MM.1S (cell line): ENCODE results near the gene RAMP3.

Experiments used
- DNase-seq: peaks from one replicate; pipeline ENCODE4 v3.0.0-alpha.2; 2015
- H2AFZ ChIP-seq: fragments of 300-600 bp; sonication (generic); 2 replicates; pipeline ENCODE4 v1.6.0; 2016; ENCODE audit warnings: antibody characterized with exemption, low read length
- H3F3A ChIP-seq: fragments of 300-600 bp; sonication (generic); 2 replicates; pipeline ENCODE4 v1.6.1; 2016; ENCODE audit warnings: mild to moderate bottlenecking, antibody characterized with exemption, low read length, moderate library complexity, mixed read lengths; ENCODE audit not compliant: insufficient read depth
- H3K27ac ChIP-seq: fragments of 300-600 bp; sonication (generic); 2 replicates; pipeline ENCODE4 v1.5.1; 2016; ENCODE audit warnings: mild to moderate bottlenecking, low read length
- H3K27me3 ChIP-seq: fragments of 300-600 bp; sonication (generic); replicated peaks from 2 replicates; pipeline ENCODE4 v1.6.0; 2016; ENCODE audit warnings: low read length; ENCODE audit not compliant: insufficient read depth
- H3K36me3 ChIP-seq: fragments of 300-600 bp; sonication (generic); replicated peaks from 2 replicates; pipeline ENCODE4 v1.6.1; 2016; ENCODE audit warnings: mild to moderate bottlenecking, low read length, mixed read lengths; ENCODE audit not compliant: insufficient read depth
- H3K4me1 ChIP-seq: fragments of 300-600 bp; sonication (generic); 2 replicates; pipeline ENCODE4 v1.6.1; 2016; ENCODE audit warnings: low read length, mixed read lengths
- H3K4me2 ChIP-seq: fragments of 300-600 bp; sonication (generic); 2 replicates; pipeline ENCODE4 v1.6.0; 2016; ENCODE audit warnings: low read depth, low read length
- H3K4me3 ChIP-seq: fragments of 300-600 bp; sonication (generic); 2 replicates; pipeline ENCODE4 v1.5.1; 2016; ENCODE audit warnings: low read length, mixed read lengths
- H3K79me2 ChIP-seq: fragments of 300-600 bp; sonication (generic); 2 replicates; pipeline ENCODE4 v1.6.1; 2016; ENCODE audit warnings: mixed run types, low read length, mixed read lengths
- H3K9ac ChIP-seq: fragments of 300-600 bp; sonication (generic); 2 replicates; pipeline ENCODE4 v1.6.1; 2016; ENCODE audit warnings: low read length, mixed read lengths
- H3K9me2 ChIP-seq: fragments of 300-600 bp; sonication (generic); replicated peaks from 2 replicates; pipeline ENCODE4 v1.6.1; 2016; ENCODE audit warnings: mild to moderate bottlenecking, low read length, mixed read lengths; ENCODE audit not compliant: insufficient read depth
- H3K9me3 ChIP-seq: fragments of 300-600 bp; sonication (generic); replicated peaks from 2 replicates; pipeline ENCODE4 v1.6.1; 2016; ENCODE audit warnings: mild to moderate bottlenecking, low read length, mixed read lengths; ENCODE audit not compliant: insufficient read depth
- H4K20me1 ChIP-seq: fragments of 300-600 bp; sonication (generic); 2 replicates; pipeline ENCODE4 v1.6.1; 2016; ENCODE audit warnings: mild to moderate bottlenecking, low read length, moderate library complexity, mixed read lengths; ENCODE audit not compliant: insufficient read depth
- EZH2 ChIP-seq: fragments of 300-600 bp; sonication (generic); optimal IDR thresholded peaks from 2 replicates; pipeline ENCODE3; 2017; ENCODE audit warnings: low read depth, mild to moderate bottlenecking, antibody characterized with exemption, low read length, mixed read lengths
- EZH2phosphoT487 ChIP-seq: fragments of 300-600 bp; sonication (generic); IDR thresholded peaks from 2 replicates; pipeline ENCODE4 v1.6.1; 2018; ENCODE audit warnings: antibody characterized with exemption, low read length
- TF ChIP-seq, protein P1 (sequence below): fragments of 300-600 bp; sonication (generic); IDR thresholded peaks from 2 replicates; pipeline ENCODE4 v1.5.1; 2016; ENCODE audit warnings: antibody characterized with exemption, low read length, mixed read lengths

RAMP3 gene

DNA sequence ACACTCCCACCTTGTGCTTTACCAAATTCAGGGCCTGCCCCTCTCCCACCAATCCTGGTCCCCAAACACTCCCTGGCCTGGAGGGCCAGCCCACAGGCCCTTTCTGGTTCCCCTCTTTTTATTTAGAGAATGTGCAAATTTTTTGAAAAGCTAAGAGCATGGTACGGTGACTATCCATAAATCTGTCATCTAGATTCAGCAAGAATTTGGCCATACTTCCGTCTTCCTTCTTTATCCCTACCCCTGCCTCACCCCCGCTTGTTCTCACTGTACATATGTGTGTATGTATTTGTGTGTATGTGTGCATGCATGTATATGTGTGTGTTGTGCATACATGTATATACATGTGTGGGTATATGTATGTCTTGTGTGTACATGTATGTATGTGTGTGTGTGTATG is 38.0 kb upstream of the RAMP3 start:
- Histone ChIP-seq H2AFZ (no peak overlapping the region), H4K20me1 (no peaks in the 10 kb centered on the region), H3K27me3 (no peaks in the 10 kb centered on the region), H3F3A (no peaks in the 10 kb centered on the region), H3K9me3 (no peaks in the 10 kb centered on the region), H3K36me3 (no peaks in the 10 kb centered on the region), H3K4me1 (peaks cover 7% of the 10 kb centered on the region), H3K79me2 (no peaks in the 10 kb centered on the region), H3K9me2 (no peaks in the 10 kb centered on the region), H3K4me2 (no peak overlapping the region), H3K27ac (no peak overlapping the region), H3K4me3 (no peak overlapping the region), H3K9ac (no peak overlapping the region)
- TF ChIP-seq EZH2phosphoT487 (no peak), EZH2 (no peak)
- TF ChIP-seq, protein P1, sequence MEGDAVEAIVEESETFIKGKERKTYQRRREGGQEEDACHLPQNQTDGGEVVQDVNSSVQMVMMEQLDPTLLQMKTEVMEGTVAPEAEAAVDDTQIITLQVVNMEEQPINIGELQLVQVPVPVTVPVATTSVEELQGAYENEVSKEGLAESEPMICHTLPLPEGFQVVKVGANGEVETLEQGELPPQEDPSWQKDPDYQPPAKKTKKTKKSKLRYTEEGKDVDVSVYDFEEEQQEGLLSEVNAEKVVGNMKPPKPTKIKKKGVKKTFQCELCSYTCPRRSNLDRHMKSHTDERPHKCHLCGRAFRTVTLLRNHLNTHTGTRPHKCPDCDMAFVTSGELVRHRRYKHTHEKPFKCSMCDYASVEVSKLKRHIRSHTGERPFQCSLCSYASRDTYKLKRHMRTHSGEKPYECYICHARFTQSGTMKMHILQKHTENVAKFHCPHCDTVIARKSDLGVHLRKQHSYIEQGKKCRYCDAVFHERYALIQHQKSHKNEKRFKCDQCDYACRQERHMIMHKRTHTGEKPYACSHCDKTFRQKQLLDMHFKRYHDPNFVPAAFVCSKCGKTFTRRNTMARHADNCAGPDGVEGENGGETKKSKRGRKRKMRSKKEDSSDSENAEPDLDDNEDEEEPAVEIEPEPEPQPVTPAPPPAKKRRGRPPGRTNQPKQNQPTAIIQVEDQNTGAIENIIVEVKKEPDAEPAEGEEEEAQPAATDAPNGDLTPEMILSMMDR, result no peak
- no peak for DNase-seq

DNA sequence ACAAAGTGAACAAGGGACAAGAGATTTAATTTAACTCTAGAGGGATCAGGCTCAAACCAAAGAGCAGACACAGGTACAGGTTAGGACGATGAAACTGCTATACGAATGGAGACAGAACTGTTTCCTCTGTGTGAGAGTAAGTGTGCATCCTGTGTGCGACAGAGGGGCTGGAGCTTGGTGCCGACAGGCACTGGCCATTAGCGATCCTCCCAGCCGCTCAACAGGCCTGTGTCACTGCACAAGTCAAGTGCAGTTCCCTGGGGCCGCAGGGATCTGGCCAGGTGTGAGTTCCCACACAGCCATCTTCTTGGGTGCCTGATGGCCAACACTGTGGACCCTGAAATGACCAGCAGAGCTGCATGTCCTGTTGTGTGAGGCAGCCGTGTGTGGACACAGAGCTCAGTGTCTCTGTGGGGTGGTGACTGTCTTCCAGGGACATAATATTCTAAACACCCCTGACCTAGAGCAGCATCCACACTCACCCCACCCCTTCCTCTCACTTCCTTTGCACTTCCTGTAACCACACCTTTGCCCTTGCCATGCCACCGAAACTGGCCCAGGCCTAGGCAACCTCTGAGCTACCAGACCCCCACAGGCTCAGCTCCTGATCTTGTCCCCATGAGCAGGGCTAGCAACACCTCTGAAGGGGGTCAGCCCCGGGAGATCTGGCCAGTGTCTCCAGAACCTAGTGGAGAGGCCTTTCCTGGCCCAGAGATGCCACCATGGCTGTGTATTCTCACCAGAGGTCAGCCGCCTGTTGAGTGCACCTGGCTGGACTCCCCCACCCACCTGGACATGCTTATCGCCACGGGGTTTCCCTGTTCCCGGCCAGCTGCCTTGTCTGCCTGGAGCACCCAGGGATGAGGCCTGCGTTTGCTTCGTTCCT is 34.4 kb upstream of the RAMP3 start:
- Histone ChIP-seq H2AFZ (peak overlapping the region; percentile 40), H3K36me3 (no peaks in the 10 kb centered on the region), H3K9me2 (no peaks in the 10 kb centered on the region), H3K27me3 (no peaks in the 10 kb centered on the region), H3K4me2 (no peak overlapping the region), H3K9ac (no peak overlapping the region), H4K20me1 (no peaks in the 10 kb centered on the region), H3K79me2 (no peaks in the 10 kb centered on the region), H3K4me1 (peaks cover 7% of the 10 kb centered on the region), H3F3A (no peaks in the 10 kb centered on the region), H3K27ac (no peak overlapping the region), H3K9me3 (no peaks in the 10 kb centered on the region), H3K4me3 (no peak overlapping the region)
- no peak for DNase-seq
- TF ChIP-seq EZH2 (no peak), EZH2phosphoT487 (no peak)
- TF ChIP-seq, protein P1, result no peak

DNA sequence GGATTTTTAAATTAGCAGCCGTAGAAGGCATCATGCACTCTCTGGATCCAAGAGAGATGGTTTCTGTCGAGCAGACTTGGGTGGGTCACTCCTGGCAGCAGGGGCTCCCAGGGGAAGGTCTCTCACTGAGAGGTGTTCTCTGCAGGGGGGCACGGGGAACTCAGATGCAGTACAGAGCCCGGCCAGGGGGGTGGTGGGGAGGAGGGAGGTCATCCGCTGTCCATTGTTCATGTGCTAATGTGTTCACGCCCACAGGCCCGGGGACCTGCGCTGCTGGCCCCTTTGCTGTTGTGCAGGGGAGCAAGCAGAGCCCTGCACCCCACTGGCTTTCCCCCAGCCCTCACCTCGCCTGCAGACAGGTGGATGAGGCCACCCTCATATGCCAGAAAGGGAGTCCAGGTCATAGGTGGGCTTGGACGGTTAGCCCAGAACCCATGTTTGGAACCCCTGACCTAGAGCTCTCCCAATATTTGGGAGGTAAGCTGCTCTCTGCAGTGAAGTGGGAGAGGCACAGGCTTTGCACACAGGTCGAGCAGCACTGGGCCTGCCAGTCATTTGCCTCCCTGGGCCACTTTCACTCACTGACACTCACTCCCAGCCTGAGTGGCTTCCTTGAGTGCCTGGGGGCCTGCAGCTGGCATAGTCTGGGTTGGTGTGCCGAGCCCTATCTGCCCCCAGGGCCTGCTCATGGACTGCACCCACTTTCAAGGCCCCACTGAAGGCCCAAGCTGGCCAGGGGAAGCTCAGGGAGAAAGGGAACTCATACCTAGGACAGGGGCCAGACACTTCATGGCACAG is 33.5 kb upstream of the RAMP3 start:
- Histone ChIP-seq H3K9ac (no peak overlapping the region), H4K20me1 (no peaks in the 10 kb centered on the region), H3K4me2 (no peak overlapping the region), H3K27me3 (no peaks in the 10 kb centered on the region), H3K4me1 (peaks cover 7% of the 10 kb centered on the region), H3K9me3 (no peaks in the 10 kb centered on the region), H3K27ac (no peak overlapping the region), H3F3A (no peaks in the 10 kb centered on the region), H3K36me3 (no peaks in the 10 kb centered on the region), H3K4me3 (no peak overlapping the region), H3K79me2 (no peaks in the 10 kb centered on the region), H2AFZ (no peak overlapping the region), H3K9me2 (no peaks in the 10 kb centered on the region)
- no peak for DNase-seq
- TF ChIP-seq, protein P1, result no peak
- TF ChIP-seq EZH2phosphoT487, result no peak
- no peak for TF ChIP-seq EZH2
